Effector CD8-positive, alpha-beta T cell (primary cell): Measurements from ENCODE around the gene GRIP1.
"Not testable (repeated sequence)": the region's sequence is repeated elsewhere in the genome, so short reads cannot be mapped to it uniquely, and the experiment has no call there.

Experiments used
- DNase-seq: peaks from one replicate; lab custom pipeline; 2025; lab: John Stamatoyannopoulos, UW

GRIP1 gene

DNA sequence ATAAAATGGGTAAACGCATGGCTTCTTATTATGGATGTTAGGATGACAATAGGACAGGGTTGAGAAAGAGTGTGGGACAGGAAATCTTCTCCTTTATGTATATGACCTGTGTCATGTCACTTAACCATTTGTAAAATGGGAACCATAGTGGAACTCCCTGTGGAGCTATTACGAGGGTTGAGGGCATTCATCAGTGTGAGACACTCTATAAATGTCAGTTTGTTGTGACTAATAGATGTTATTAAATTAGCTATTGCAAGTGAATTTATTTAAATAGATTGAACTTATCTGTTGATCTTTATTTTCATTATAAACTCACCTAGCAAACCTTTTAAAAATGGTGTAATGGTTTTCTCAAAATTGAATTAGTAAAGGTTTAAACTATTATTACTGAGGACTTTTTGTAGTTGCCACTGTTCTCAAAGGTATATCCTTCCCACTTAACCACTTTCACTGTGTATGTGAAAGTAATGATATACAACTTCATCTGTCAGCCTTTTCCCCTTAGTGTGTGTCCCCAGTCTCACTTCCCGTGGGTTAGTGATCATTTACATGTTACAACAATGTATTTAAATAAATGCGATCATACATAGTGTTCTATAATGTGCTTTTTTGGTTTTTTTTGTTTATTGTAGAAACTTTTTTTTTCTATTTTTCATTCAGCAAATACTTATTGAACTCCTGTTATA is 359.5 kb downstream of the GRIP1 start:
- no peak for DNase-seq

DNA sequence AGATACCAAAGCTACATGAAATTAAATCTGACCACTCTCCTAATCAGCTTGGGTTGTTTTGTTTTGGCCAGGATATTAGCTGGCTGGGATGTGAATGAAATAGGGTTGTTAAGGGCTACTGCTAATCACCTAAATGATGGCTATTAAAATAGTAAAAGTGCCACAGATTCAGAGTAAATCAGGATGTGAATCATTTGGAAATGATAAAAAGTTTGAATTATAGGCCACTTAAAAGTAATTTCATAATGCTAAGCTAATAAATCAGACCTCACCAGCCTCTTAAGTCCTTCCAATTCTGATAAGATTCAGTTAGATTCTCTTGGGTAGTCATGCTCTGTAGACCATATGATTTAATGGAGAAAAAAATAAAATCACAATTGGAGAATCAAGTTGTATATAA is 364.6 kb downstream of the GRIP1 start:
- no peak for DNase-seq

DNA sequence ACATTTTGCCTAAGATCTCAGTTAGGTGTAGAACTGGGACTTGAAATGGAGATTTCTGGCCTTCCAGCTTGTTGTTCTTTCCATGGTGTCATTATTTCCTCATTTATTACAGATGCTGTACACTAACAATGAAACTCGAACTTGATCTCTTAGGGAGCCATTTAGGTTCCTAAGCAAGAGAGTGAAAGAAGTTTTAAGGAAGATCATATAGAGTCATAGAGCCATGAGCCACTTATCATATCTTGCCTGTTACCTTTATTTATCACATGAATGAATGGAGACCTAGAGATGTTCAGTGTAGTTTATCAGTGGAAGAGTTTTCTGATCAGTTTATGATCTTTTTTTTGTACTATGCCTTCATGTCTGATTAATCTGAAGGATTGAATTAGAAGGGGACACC is 366.7 kb downstream of the GRIP1 start:
- DNase-seq = no peak

DNA sequence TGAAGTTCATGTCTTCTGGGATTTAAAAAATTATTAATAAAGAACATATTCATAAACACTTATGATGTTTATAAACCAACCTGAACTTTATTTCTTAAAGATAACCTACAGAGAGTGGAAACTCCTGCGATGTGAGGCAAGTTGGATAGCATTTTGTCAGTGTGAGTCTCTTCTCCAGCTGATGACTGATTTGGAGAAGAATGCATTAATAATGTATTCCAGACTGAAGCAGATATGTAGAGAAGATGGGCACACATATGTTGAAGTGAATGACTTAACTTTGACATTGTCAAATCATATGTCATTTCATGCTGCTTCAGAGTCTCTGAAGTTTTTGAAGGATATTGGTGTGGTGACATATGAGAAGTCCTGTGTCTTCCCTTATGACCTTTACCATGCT is 369.3 kb downstream of the GRIP1 start:
- no peak for DNase-seq

DNA sequence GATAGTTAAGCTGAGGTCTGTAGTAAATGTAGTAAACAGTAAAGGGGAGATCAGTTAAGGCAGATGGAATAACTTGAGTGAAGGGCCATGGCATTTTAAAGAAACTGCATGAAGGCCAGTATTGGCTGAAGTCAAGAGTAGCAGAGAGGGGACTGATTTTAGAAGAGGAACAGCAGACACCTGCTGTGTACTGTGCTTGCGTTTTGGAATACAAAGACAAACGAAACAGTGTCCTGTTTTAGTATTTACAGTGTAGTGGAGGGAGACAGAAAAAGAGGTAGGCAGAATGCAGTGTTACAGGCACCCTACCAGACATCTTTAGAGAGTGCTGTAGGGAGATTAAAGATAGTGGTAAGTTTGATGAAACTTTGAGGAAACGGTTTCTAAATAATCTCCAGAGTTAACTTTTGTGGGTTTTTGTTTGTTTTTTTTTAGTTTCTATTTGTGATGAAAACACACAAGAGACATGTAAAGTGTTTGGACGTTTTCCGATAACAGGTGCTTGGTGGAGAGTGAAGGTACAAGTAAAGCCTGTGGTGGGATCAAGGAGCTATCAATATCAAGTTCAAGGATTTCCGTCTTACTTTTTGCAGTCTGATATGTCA is 374.5 kb downstream of the GRIP1 start:
- DNase-seq = no peak

DNA sequence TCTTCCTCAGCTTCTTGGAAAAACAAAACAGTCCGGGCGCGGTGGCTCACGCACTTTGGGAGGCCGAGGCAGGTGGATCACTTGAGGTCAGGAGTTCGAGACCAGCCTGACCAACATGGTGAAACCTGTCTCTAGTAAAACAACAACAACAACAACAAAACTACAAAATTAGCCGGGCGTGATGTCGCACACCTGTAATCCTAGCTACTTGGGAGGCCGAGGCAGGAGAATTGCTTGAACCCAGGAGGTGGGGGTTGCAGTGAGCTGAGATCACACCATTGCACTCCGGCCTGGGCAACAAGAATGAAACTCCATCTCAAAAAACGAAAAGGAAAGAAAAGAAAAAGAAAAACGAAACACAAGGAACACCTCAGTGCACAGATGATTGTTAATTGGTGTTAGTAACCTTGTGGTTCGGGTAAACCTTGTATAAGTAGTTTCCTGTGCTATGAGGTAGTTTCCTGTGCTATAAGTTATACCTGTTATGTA is 375.5 kb downstream of the GRIP1 start:
- not testable (repeated sequence) for DNase-seq

DNA sequence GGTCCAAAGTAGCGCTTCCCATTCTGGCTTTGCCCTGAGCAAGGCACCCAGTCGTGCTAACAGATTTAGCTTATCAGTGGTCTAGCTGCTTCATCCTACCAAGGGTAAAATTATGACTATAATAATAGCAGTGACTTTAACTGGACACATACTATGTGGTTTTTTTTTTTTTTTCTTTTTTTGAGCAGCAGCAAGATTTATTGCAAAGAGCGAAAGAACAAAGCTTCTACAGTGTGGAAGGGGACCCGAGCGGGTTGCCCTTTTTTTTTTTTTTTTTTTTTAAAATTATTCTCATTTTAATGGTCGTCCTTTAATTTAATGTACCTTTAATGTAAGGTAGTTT is 376.1 kb downstream of the GRIP1 start:
- DNase-seq = no peak

DNA sequence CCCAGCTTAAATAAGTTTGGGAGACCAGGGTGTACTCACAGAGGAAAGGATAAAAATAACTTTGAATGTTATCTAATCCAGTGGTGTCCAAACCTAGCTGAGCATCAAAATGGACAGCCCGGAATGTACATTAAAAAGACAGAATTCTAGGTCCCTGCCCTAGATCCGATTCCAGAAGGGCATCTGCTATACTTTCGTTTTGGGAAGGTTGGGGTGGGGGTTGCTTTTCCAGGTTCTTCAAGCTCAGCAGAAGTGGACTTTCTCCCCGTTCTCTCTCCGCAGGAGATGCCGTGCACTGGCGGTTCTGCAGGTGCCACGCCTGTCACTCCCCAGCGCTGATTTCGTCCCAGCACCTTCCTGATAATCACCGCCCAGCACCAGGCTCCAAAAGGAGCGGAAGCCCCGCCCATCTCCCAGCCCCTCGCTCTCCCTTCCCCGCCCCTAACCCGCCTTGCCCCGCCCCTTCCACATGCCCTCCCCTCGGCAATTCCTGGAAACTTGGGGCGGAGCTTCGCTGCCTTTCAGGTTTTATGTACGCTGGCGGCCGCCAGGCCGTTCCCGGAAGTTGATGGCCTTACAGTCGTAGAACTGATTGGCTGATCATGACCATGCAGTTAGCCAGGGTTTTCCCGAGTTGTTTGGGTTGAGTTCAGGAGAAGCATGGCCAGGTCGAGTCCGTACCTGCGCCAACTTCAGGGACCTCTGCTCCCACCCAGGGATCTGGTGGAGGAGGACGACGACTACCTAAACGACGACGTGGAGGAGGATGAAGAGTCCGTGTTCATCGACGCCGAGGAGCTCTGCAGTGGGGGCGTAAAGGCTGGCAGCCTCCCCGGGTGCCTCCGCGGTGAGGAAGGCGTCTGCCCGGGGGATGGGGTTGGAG is 376.7 kb downstream of the GRIP1 start, which contains the start of gene HELB:
Gene HELB (plus strand): TSS at position 550 of the 883 bp plus-strand sequence. CDS start 111 bp downstream, at position 661.
- peak; percentile 95 for DNase-seq

DNA sequence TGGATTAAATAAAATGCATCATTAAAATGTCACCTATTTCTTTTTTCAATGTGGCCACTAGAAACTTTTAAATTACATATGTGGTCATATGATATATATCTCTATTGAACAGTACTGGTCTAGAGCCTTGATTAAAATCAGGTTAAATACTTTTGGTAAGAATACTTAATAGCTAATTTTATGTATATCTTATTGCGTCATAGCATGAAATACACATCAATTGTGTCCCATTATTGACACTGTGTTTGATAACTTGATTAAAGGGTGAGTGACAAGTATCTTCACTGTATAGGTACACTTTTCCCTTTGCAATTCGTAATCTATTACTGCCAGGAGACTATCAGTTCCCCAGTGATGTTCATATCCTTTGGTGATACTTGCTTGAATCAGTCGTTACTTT is 381.0 kb downstream of the GRIP1 start:
- DNase-seq = no peak
